Activated CD8-positive, alpha-beta memory T cell treated with anti-CD3 and anti-CD28 coated beads for 1 hour (primary cell): ENCODE measurements around the gene GFOD2.

Source experiments
- DNase-seq, 2 donors: peaks; one replicate each; pipeline ENCODE4 v3.0.0-alpha.2; 2020; ENCODE audit warnings: low read depth in 1 of 2; ENCODE audit errors: extremely low read depth in 1 of 2

The GFOD2 gene

DNA sequence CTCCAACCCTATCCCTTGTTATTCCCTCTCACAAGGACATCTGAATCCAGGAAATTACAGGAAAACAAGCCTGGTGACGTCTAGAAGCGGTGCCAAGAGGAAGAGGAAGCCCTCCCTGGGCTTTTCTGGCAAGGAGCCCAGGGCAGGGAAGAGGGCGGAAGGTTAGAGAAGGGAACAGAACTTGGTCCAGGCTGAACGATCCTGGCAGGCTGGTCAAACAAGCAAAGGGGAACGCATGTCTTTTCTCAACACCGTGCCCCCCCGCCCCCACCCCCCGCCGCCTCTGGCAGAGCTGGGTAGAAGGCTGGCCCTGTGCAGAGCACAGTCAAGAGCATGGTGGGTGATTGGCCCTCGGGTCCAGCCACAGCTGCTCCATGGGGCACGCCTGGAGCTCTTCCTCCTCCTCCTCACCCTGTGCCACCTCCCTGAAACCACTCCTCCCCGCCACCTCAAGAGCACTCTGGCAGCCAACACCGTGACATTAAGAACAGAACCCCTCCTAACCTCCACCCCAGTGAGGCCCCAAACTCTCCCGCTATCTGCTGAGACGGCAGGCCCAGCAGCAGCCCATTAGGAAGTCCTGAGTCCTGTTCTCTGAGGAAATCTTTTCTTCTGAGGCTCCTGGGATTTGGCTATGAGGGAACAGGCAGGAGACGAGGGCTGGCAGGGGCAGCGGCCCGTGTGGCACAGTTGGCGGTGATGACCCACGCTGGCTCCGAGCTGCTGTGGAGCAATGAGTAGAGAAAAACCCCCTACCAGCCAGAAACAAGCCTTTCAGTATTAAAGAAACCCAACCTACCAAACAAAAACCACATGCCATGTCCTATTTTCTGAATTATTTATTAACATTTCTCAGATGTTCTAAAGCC is 45.2 kb downstream of the GFOD2 start:
- DNase-seq, result no peak

DNA sequence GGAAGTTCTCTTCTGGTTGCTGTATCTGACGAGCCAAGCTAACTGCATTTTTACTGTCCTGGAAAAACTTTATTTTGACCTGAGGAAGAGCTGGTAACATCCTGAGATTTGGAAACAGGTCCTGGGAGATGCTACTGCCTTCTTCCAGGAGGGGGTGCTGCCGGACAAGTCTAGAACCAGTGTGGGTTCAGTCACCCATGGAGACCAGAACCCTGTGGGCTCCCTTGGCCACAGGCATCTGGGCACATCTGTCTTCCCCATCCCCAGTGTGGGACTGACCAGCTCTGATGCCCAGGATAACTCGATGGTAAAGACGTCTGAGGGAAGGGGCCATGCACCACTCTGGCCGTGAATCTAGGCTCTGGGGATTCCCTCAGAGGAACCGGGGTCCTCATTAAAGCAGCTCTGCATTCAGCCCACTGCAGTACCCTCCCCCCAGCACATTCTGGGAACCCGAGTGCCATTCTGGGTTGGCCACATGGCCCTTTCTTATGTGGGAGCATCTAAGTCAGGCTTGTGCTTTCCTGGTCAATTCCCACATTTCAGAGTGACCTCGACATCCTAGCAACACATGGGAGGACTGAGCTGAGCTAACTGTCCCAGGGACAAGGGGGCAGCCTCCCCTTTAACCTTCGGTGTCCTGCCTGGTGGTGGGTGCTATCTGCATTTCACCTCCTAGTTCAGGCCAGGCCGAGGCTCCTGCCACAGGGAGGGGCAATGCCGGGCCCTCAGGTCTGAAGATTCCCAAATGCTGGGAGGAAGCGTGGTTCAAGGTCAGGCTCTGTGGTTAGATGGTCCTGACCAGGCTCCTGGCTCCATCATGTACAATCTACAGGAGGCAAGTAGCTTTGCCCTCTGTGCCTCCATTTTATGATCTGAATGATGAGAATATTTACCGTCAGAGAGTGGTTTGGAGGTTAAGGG is 46.1 kb downstream of the GFOD2 start:
- DNase-seq, result no peak

DNA sequence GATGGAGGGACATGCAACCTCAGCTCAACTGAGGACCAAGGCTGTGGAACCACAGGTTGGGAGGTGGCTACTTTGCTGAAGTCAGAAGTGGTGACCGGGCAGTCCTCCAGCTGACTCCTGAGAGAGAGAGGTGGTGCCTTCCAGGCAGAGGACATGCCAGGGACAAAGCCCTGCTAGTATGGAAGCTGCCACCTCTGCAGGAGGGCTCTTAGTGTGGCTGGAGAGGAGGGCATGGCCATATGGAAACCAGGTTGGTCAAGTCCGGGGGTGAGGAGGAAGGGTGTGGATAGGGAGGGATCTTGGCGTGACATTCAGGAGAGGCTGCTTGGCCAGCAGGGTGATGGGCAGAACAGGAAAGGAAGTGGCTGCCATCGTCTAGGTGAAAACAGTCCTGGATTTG is 46.8 kb downstream of the GFOD2 start:
- no peak for DNase-seq

DNA sequence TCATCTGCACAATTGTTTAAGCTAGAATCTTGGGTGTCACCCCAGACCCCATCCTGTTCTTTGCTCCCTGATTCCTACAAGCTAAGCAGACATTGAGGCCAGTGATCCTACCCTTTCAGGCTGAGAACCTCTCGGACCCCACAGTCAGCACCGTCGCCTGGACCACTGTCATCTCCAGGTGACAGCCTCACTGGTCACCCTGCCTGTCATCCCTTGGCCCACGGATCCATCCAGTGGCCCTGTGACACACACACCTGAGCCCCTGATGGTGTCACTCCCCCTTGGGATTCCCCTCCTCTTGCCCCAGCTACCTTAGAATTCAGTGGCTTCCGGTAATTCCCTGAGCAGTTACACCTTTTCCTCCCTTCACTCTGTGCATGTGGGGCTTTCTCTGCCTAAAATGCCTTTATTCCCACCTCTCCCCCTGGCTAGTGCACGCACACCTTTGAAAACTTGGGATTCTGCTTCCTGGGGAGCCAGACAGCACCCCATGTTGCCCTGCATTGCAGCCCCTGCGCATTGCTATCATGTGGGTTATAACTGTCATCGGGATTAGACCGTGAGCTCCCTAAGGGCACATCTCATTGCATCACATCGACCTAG is 49.5 kb downstream of the GFOD2 start:
- DNase-seq, result no peak

DNA sequence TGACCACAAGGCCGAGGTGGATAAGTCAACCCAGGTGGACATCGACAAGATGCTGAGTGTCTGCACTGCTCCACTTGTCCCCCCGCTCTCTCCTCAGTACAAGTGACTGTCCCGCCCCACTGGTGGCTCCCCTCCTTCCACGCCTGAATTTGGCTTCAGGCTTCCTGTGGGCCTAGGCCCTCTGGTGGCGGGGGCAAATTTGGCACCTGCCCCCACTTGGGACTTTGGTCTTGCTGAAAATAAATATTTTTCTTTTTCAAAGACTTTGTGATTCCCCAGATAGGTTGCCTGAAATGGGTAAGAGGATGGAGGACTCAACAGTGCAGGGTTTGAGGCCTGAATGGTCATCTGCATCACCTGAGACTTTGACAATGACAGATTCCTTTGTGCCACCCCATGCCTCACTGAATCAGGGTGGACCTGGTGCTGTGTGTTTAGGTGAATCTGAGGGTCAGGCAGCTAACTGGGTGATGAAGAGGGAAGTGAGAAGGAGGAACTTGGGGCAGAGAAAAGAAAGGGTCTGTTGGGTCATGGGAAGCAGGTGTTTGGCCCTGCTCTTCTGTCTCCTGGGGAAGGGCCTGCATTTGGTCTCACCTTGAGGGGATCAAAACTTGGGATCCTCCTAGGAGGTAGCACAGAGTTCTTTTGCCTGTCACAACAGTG is 50.5 kb downstream of the GFOD2 start:
- no peak for DNase-seq

DNA sequence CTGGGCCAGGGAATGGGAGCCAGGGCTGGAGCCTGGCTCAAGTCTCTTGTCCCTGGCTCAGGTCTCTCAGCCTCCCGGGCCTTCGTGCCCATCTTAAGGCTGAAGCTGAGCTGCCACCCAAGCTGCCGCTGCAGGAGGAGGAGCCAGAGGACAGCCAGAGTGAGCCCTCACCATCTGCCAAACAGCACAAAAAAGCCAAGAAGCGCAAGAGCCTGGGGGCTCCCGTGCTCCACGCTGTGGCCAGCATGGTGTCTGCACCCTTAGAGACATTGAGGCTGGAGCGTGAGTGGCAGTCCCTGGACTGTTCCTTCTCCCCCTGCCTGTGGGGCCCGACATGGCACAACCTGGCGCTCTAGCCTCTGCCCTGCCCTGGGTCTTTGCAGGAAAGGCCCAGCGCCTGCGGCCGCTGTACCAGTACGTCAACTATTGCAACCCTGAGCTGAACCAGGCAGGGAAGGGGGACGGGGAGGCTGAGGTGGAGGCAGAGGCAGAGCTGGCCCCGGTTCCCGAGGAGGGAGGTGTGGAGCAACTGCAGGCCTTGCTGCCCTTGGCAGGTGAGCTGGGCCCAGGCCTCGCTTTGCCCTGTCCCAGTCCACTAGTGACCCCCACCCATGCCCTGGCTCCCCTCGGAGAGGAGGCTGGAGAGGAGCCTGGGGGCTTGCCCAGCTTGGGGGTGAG is 51.2 kb downstream of the GFOD2 start:
- peak; percentile 54 to 65 for DNase-seq

DNA sequence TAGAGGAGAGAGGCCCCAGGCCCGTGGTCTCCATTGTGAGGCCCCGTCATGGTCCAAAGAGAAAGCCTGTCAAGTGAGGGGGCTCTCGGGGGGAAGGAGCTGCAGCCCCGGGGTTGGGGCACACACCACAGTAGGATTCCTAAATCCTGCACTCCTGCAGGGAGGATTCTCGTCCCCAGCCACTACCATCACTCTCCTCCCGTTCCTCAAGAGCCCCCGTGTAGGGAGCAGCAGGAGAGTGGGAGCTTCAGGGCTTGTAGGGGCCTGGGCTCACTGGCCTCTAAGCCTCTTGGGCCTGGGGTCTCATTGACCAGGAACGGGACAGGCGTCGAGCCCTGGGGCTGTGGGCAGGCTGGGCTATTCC is 51.7 kb downstream of the GFOD2 start:
- DNase-seq, result no peak

DNA sequence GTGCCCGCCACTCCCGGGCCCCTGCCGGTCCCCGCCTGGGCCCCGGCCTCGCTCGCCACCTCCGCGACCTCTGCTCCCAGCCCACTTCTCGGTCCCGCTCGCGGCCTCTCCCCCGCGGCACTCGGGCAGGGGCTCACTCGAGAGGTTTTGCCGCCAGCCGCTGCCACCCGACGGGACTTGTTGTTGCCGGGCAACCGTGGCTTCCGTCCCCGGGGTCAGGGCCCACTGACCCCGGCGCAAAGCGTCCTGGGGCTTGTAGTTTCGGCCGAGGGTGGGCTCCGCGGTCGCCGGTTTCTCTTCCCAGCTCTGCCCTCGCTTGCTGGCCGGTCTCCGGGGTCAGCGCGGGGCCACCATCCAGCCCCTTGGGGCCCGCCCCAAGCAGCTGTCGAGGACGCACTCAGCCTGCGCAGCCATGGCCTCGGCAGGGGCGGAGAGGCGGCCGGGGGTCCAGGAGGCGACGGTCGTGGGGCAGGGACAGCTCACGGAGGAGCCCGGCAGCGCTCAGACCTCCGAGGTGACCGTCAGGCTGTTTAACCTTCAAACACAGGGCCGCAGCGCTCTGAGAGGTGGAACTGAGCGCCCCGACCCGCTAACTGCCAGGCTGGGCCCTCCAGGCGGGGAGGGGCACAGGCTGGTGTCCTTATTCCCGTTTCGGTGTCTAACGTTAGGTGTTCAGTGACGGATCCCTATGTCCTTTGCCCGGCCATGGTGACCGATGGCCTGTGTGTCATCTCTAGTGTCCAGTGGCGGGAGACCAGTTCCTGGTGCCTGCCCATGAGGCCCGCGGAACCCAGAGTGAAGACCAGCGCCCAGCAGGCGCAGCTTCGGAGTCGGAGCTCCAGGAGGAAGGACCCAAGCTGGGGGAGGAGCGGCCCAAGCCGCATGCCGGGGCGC is 52.3 kb downstream of the GFOD2 start, which contains the start of the genes C16orf86 and ENKD1:
Gene C16orf86, plus strand, starts transcription at position 256 of the 894 bp plus-strand sequence. Its CDS starts 157 bp downstream, at position 413.
Gene ENKD1, minus strand, starts transcription at position 192 of the 894 bp plus-strand sequence. CDS start 308 bp downstream, outside the sequence.
- peak; percentile 59 to 75 for DNase-seq

DNA sequence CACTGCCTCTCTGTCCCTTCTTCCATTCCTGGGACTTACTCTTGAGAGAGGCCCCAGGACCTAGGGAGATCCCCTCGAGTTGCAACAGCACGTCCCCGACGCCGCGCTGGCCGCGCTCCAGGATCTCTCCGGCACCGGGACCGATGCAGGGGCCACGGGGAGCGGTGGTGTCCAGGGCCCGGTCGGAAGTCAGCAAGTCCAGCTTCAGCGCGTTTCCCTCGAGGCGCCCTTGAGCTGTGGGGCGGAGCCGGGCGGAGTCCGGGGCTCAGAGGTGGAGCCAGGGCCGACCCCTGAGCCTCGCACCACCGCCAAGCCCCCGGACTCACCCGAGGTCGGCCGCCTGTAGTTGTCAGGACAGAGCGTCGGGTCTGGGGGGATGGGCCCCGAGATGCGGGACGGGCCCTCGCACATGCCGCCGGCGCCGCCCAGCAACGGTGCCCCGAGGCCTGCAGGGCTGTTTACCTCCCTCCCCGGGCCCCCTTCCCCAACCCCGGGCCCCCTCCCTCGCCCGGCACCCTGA is 53.0 kb downstream of the GFOD2 start:
- DNase-seq, result no peak

DNA sequence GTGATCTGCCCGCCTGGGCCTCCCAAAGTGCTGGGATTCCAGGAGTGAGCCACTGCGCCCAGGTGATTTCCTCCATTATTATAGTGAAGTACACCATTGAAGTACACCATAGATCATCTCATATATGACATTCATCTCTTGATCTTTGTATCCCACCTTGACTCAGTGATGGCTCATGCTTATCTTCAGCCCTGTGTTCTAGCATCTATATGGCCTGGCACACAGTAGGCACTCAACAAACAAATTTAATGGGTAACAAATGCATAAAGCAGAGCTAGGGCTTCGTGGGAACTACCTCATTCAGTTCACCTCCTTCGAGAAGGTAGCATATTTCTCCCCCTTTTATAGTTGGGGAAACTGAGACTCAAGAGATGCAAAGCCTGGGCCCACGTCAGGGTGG is 53.5 kb downstream of the GFOD2 start:
- DNase-seq, result no peak

DNA sequence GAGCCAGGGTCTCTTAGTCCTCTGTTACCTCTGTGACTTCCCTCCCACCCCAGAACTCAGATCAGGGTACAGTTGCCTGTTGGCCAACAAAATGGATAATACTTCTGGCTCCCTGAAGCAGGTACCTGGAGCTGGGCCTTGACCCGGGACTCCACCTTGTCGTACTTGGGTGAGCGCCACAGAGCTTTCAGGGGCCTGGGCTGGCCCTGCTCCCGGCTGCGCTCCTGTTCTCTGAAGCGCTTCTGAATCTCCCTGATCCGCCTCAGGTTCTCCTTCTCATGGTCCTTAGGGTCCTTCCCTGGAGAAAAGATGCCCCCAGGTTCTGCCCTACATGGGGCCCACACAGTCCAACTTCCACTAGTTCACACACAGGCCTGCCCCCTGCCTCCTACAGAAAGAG is 54.2 kb downstream of the GFOD2 start:
- DNase-seq, result no peak

DNA sequence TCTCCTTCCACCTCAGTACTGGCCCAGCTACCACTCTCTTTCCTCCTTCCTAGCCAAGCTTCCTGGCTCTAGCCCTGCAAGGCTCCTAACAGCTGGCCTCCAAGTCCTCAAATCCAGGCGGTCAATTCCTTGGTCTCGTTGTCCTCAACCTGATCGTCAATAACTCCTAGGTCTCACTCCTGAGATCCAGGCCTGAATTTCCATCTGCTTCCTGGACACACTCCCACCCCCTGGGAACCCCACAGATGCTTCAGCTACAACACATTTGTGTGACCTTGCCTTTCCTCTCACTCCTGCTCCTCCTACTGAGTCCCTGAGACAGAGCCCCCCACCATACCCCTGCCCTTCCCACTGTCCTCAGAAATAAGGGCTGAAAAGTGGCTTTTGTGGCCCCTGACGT is 54.9 kb downstream of the GFOD2 start:
- no peak for DNase-seq

DNA sequence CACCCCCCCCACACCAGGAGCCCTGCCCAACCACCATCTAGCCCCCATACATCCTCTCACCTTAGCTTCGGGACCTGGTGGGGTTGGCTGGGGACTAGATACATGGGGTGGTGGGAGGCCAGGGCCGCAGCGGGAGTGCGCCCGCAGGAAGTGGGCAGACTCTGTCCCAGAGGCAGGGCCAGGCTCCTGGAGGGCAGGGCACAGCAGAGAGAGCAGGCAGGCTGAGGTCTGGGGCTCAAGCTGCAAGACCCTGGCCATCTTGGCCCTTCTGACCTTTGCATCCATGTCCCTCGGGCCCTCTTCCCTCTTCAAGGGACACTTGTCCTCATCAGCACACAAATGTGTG is 55.3 kb downstream of the GFOD2 start:
- no peak for DNase-seq

DNA sequence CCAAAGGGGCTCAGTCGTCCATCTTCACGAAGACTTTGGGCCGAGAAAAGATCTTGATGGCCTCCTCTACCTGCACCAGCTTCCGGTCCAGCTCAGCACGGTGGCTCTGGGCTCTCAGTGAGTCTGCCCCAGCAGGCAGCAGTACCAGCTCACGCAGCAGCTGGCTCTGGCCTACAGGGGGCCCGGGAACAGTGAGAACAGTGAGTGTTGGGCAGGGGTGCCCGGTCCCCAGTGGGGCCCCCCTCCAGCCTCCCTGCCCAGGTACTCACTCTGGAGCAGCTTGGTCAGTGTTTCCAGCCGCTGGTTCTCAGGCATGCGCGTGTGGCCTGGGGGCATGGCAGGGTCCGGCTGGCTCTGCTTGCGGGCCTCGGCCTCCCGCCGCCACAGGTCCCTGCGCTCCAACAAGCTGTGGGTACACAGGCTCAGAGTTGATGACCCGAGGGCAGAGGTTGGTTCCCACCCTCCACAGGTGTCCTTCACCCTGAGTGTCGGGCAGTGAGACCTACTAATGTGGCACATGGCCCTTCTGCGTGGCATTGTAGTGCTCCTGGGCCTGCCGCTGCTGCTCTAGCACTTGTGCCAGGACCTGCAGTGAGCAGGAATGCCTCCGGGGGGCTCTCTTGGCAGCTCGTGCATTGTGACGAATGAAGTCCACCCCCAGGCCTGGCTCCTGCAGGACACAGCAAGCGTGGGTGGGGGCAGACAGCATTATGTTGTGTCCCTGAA is 55.8 kb downstream of the GFOD2 start:
- DNase-seq, result no peak

DNA sequence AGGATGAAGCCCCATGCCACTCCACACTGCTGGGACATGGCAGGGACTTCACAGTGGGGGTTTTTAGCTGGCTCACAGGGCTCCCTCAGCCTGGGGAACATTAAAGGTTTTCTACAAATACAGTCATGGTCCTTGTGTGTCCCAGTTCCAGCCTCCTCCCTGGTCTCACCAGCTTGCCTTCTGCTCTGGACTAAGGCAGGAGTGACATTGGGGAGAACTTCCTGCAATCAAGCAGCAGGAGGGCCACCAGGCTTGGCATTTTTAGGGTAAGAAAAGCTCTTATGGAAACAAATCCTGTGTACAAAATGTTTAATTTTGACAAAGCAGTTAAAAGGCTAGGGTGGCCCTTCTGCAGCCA is 56.5 kb downstream of the GFOD2 start:
- no peak for DNase-seq

DNA sequence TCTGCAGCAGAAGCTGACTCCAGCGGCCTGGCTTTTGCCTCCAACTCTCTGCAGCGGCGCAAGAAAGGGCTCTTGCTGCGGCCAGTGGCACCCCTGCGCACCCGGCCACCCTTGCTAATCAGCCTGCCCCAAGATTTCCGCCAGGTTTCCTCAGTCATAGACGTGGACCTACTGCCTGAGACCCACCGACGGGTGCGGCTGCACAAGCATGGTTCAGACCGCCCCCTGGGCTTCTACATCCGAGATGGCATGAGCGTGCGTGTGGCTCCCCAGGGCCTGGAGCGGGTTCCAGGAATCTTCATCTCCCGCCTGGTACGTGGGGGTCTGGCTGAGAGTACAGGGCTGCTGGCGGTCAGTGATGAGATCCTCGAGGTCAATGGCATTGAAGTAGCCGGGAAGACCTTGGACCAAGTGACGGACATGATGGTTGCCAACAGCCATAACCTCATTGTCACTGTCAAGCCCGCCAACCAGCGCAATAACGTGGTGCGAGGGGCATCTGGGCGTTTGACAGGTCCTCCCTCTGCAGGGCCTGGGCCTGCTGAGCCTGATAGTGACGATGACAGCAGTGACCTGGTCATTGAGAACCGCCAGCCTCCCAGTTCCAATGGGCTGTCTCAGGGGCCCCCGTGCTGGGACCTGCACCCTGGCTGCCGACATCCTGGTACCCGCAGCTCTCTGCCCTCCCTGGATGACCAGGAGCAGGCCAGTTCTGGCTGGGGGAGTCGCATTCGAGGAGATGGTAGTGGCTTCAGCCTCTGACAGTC is 57.0 kb downstream of the GFOD2 start:
- DNase-seq, result no peak

DNA sequence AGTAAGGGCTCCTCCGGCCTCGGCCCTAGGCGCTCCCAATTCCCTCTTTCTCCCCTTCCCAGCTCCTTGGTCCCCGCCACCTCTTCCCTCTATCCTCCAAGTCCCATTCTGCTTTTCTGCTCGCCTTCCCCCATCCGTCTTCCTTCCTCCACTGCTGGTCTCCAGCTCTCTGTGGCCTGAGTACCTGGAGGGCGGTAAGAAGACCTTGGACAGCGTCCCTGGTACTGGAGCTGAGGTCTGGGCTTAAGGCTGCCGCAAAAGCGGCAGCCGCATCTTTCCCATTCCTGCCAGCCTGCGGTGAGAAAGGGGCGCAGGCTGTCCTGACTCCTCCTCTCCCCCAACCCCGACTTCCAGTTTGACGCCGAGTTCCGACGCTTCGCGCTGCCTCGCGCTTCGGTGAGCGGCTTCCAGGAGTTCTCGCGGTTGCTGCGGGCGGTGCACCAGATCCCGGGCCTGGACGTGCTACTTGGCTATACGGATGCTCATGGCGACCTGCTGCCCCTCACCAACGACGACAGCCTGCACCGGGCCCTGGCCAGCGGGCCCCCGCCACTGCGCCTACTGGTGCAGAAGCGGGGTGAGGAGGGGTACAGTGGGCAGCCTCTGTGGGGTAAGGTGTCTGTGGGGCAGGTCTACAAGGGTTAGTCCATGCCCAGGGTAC is 57.9 kb downstream of the GFOD2 start:
- no peak for DNase-seq
